H1 (cell line): ENCODE data around the gene FGF11. TPM values are rescaled to one million over a fixed set of nuclear protein-coding genes. Genes with fewer than 3 reads are reported as not detected.
A peak's percentile ranks its signal among the peaks of the same experiment; 100 is the strongest.

ENCODE experiments used
- CTCF ChIA-PET: fragments of 300-600 bp; sonication (Branson Sonifier 250); formaldehyde crosslinking; loops from one replicate; lab custom pipeline; 2021; ENCODE audit not compliant: partially characterized antibody; lab: Charles Lee
- POLR2A ChIA-PET: fragments of 300-600 bp; sonication (Branson Sonifier 250); formaldehyde crosslinking; loops from one replicate; lab custom pipeline; 2021; ENCODE audit warnings: inconsistent platforms; ENCODE audit not compliant: partially characterized antibody; lab: Charles Lee
- DNase-seq, 2 experiments: peaks; one replicate each; pipeline versions ENCODE4 v3.0.0 to v3.0.0-alpha.2; 2010 to 2022; ENCODE audit warnings: low spot score in 2 of 2, low read depth in 1 of 2, mixed read lengths in 1 of 2
- FAIRE-seq: peaks from 2 replicates; lab custom pipeline; 2011; peaks lifted over from hg19 to GRCh38; lab: Jason Lieb, UNC
- H2AFZ ChIP-seq: 2 replicates; pipeline ENCODE4 v1.8.1; 2012; ENCODE audit warnings: low read length, inconsistent platforms
- H2AK5ac ChIP-seq: 2 replicates; pipeline ENCODE4 v1.6.1; 2013; ENCODE audit warnings: low read depth, low read length
- H2BK120ac ChIP-seq: replicated peaks from 2 replicates; pipeline ENCODE3; 2013; ENCODE audit warnings: low read depth, low read length, inconsistent platforms
- H2BK12ac ChIP-seq: 2 replicates; pipeline ENCODE4 v1.6.1; 2013; ENCODE audit warnings: low read depth, low read length
- H2BK15ac ChIP-seq: 2 replicates; pipeline ENCODE4 v1.6.1; 2013; ENCODE audit warnings: low read length
- H2BK20ac ChIP-seq: 2 replicates; pipeline ENCODE4 v1.6.1; 2013; ENCODE audit warnings: low read length
- H2BK5ac ChIP-seq: 2 replicates; pipeline ENCODE4 v1.6.1; 2013; ENCODE audit warnings: low read depth, low read length
- H3K14ac ChIP-seq: 2 replicates; pipeline ENCODE4 v1.6.1; 2013; ENCODE audit warnings: inconsistent platforms; ENCODE audit not compliant: insufficient read length
- H3K18ac ChIP-seq: 2 replicates; pipeline ENCODE4 v1.6.1; 2013; ENCODE audit warnings: low read length; ENCODE audit errors: extremely low read depth
- H3K23ac ChIP-seq: 2 replicates; pipeline ENCODE4 v1.6.1; 2013; ENCODE audit warnings: inconsistent platforms; ENCODE audit not compliant: insufficient read length
- H3K23me2 ChIP-seq: 2 replicates; pipeline ENCODE4 v1.6.1; 2013; ENCODE audit warnings: low read depth, low read length
- H3K27ac ChIP-seq: 2 replicates; pipeline ENCODE4 v1.6.1; 2011; ENCODE audit warnings: low read depth, low read length, inconsistent platforms
- H3K27me3 ChIP-seq, 4 experiments: replicated peaks in 1 of 4; 1 replicate in 1 of 4; 2 replicates in 3 of 4; pipeline versions ENCODE4 v1.6.1 to v1.8.1; 2011 to 2013; ENCODE audit warnings: low read length in 3 of 4, mild to moderate bottlenecking in 3 of 4, inconsistent platforms in 2 of 4, mixed read lengths in 2 of 4, moderate library complexity in 1 of 4; ENCODE audit not compliant: control insufficient read depth in 3 of 4, insufficient read depth in 3 of 4; ENCODE audit errors: extremely low read depth in 1 of 4
- H3K36me3 ChIP-seq, 4 experiments: 2 replicates each; pipeline versions ENCODE4 v1.6.1 to v1.8.1; 2011 to 2013; ENCODE audit warnings: mild to moderate bottlenecking in 4 of 4, low read length in 3 of 4, moderate library complexity in 2 of 4, control low read depth in 1 of 4, inconsistent platforms in 1 of 4; ENCODE audit not compliant: insufficient read depth in 4 of 4, control insufficient read depth in 2 of 4
- H3K4ac ChIP-seq: replicated peaks from 2 replicates; pipeline ENCODE3; 2013; ENCODE audit warnings: low read length, low read depth, mixed read lengths, inconsistent platforms; ENCODE audit not compliant: insufficient read length
- H3K4me1 ChIP-seq, 4 experiments: replicated peaks in 1 of 4; 1 replicate in 1 of 4; 2 replicates in 3 of 4; pipeline versions ENCODE4 v1.6.1 to v1.8.1; 2011 to 2013; ENCODE audit warnings: low read length in 3 of 4, inconsistent platforms in 2 of 4, mixed read lengths in 1 of 4; ENCODE audit not compliant: insufficient read depth in 4 of 4, control insufficient read depth in 3 of 4
- H3K4me2 ChIP-seq, 2 experiments: 2 replicates each; pipeline versions ENCODE4 v1.6.1 to v1.8.1; 2011 to 2013; ENCODE audit warnings: low read depth in 2 of 2, low read length in 2 of 2, control low read depth in 1 of 2, inconsistent platforms in 1 of 2, mild to moderate bottlenecking in 1 of 2; ENCODE audit not compliant: insufficient read depth in 1 of 2
- H3K4me3 ChIP-seq, 4 experiments: fragments of 200-600, 300-600 bp in 1 of 4; sonication (generic), shearing (Covaris generic), sonication (Bioruptor Twin) in 1 of 4; 2 replicates each; pipeline versions ENCODE4 v1.5.1 to v1.8.1; 2011 to 2016; ENCODE audit warnings: low read length in 4 of 4, low read depth in 3 of 4, control low read depth in 2 of 4, inconsistent platforms in 2 of 4, mild to moderate bottlenecking in 2 of 4, mixed read lengths in 1 of 4, moderate library complexity in 1 of 4; ENCODE audit not compliant: insufficient read depth in 2 of 4; ENCODE audit errors: extremely low read depth in 1 of 4
- H3K56ac ChIP-seq: replicated peaks from 2 replicates; pipeline ENCODE3; 2013; ENCODE audit warnings: low read depth, mild to moderate bottlenecking, mixed read lengths, low read length, inconsistent platforms; ENCODE audit not compliant: insufficient read length
- H3K79me1 ChIP-seq: 2 replicates; pipeline ENCODE4 v1.6.1; 2013; ENCODE audit warnings: low read depth, low read length, control low read depth
- H3K79me2 ChIP-seq, 2 experiments: 2 replicates each; pipeline versions ENCODE4 v1.6.1 to v1.8.1; 2012 to 2013; ENCODE audit warnings: low read length in 2 of 2, mild to moderate bottlenecking in 2 of 2, inconsistent platforms in 1 of 2; ENCODE audit not compliant: insufficient read depth in 2 of 2, control insufficient read depth in 1 of 2
- H3K9ac ChIP-seq, 4 experiments: replicated peaks in 1 of 4; 1 replicate in 1 of 4; 2 replicates in 3 of 4; pipeline versions ENCODE4 v1.6.1 to v1.8.1; 2011 to 2013; ENCODE audit warnings: low read depth in 3 of 4, low read length in 3 of 4, control low read depth in 2 of 4, mild to moderate bottlenecking in 2 of 4, moderate library complexity in 2 of 4, inconsistent platforms in 1 of 4; ENCODE audit errors: extremely low read depth in 1 of 4
- H3K9me3 ChIP-seq, 2 experiments: 2 replicates each; pipeline versions ENCODE4 v1.6.1 to v1.8.1; 2012 to 2013; ENCODE audit warnings: mild to moderate bottlenecking in 2 of 2, moderate library complexity in 2 of 2, control low read depth in 1 of 2, inconsistent platforms in 1 of 2, low read depth in 1 of 2, low read length in 1 of 2, mixed read lengths in 1 of 2; ENCODE audit not compliant: insufficient read depth in 2 of 2
- H4K20me1 ChIP-seq, 2 experiments: replicated peaks in 1 of 2; 2 replicates each; pipeline versions ENCODE3 to v1.8.1; 2011 to 2013; ENCODE audit warnings: inconsistent platforms in 2 of 2, low read length in 2 of 2, mild to moderate bottlenecking in 1 of 2; ENCODE audit not compliant: insufficient read depth in 2 of 2, control insufficient read depth in 1 of 2
- H4K5ac ChIP-seq: 2 replicates; pipeline ENCODE4 v1.6.1; 2013; ENCODE audit warnings: low read length, low read depth, mixed read lengths, inconsistent platforms; ENCODE audit not compliant: insufficient read length
- H4K8ac ChIP-seq: 2 replicates; pipeline ENCODE4 v1.8.0; 2013; ENCODE audit warnings: mild to moderate bottlenecking, moderate library complexity, low read length, inconsistent platforms; ENCODE audit not compliant: insufficient read depth; ENCODE audit errors: extremely low read depth
- H4K91ac ChIP-seq: replicated peaks from 2 replicates; pipeline ENCODE3; 2013; ENCODE audit warnings: low read length, mixed read lengths, inconsistent platforms; ENCODE audit not compliant: insufficient read length
- KDM4A ChIP-seq: IDR thresholded peaks from one replicate; pipeline ENCODE4 v1.7.1; 2012; ENCODE audit warnings: low read depth, mild to moderate bottlenecking, moderate library complexity, low read length, inconsistent platforms; ENCODE audit not compliant: severe bottlenecking
- SUZ12 ChIP-seq: fragments of 200-600 bp; sonication (generic); IDR thresholded peaks from 2 replicates; pipeline ENCODE4 v1.6.1; 2012; ENCODE audit warnings: mild to moderate bottlenecking, inconsistent platforms, low read length, moderate library complexity, mixed read lengths
- TAF1 ChIP-seq: IDR thresholded peaks from 2 replicates; pipeline ENCODE4 v1.6.1; 2011; ENCODE audit warnings: mild to moderate bottlenecking, low read depth, low read length
- TBP ChIP-seq: IDR thresholded peaks from 2 replicates; pipeline ENCODE4 v1.6.1; 2011; ENCODE audit warnings: low read depth, low read length, improper control_type of control experiment
- TCF12 ChIP-seq: IDR thresholded peaks from 2 replicates; pipeline ENCODE4 v1.6.1; 2011; ENCODE audit warnings: low read depth, mild to moderate bottlenecking, low read length
- whole genome bisulfite sequencing, 2 experiments: shearing (Covaris generic) in 1 of 2; methylation state at CpG; one replicate each; pipeline versions ENCODE4 v1.1.6 to v1.1.7; 2013 to 2015; ENCODE audit warnings: low lambda C conversion rate in 2 of 2, mixed read lengths in 2 of 2, inconsistent platforms in 1 of 2, low coverage in 1 of 2, missing lambda C conversion rate in 1 of 2; ENCODE audit not compliant: insufficient replicate concordance in 2 of 2, insufficient coverage in 1 of 2, insufficient read length in 1 of 2; ENCODE audit errors: extremely low coverage in 1 of 2, missing lambda C conversion rate in 1 of 2; 5-methylcytosine and 5-hydroxymethylcytosine counted together
- polyA plus RNA-seq, 7 experiments: library from polyadenylated mRNA; depleted of rRNA in 3 of 7; stranded (reverse) in 5 of 7; unstranded in 2 of 7; fragments of >200 nt in 5 of 7; fragments of 200-250 nt in 2 of 7; gene quantifications; 1 replicate in 5 of 7; 2 replicates in 1 of 7; 4 replicates in 1 of 7; pipeline versions ENCODE4 v1.2.1 to v1.2.3, GENCODE V29; 2011 to 2013; ENCODE audit warnings: missing spikeins in 2 of 7, mixed read lengths in 2 of 7
- total RNA-seq: library from RNA; stranded (reverse); fragmentation: NEBNext Ultra II Directional; extraction: Animal tissue kit (Norgen Biotek cat#: 25700); gene quantifications from 2 replicates; pipeline ENCODE4 v1.2.1, GENCODE V29; 2021

Gene FGF11
- total and polyA plus RNA-seq, 2 of the 8 experiments (the other 6 are each of a cell fraction or from before 2014, with no cell fraction given): 11.8 to 26.1 TPM

GRCh38 chr17:7445619-7445968 lies 6.3 kb downstream of the FGF11 start:
- Histone ChIP-seq H3K18ac (peak overlapping the region; percentile 99), H4K20me1 (no peaks in the 10 kb centered on the region), H3K27me3 (peaks cover 0 to 8% (median 6%) of the 10 kb centered on the region in 4 experiments; a peak in 6 of 7 replicates), H2BK5ac (peak overlapping the region; percentile 90; the same call in 1 of the 2 replicates), H2BK20ac (peak overlapping the region; percentile 48; the same call in 1 of the 2 replicates), H2BK120ac (no peak overlapping the region), H3K23ac (no peak overlapping the region), H3K79me1 (no peaks in the 10 kb centered on the region), H3K56ac (peak overlapping the region; percentile 64), H3K4me3 (peak overlapping the region; percentile 39 to 73 (median 66)), H3K36me3 (no peaks in the 10 kb centered on the region; a peak in 1 of 8 replicates), H3K4me2 (peak overlapping the region; percentile 71 to 77), H2BK15ac (0 out of 2 replicates have a peak overlapping the region, but pooled peaks have one; percentile 72), H3K4me1 (peaks cover 3 to 17% (median 13%) of the 10 kb centered on the region in 4 experiments), H2AK5ac (no peak overlapping the region), H3K4ac (no peak overlapping the region), H3K27ac (peak overlapping the region; percentile 47; the same call in 1 of the 2 replicates), H3K79me2 (no peaks in the 10 kb centered on the region), H3K9ac (peak overlapping the region in 3 of 4 experiments; percentile 9 to 72 (median 29); a peak in 3 of 7 replicates), H4K91ac (peak overlapping the region; percentile 97), H4K8ac (no peak overlapping the region), H4K5ac (peak overlapping the region; percentile 96), H3K9me3 (no peaks in the 10 kb centered on the region), H3K23me2 (peaks cover 10% of the 10 kb centered on the region; the same call in 1 of the 2 replicates), H2BK12ac (peak overlapping the region; percentile 84; the same call in 1 of the 2 replicates), H3K14ac (no peak overlapping the region), H2AFZ (no peak overlapping the region; the same call in 1 of the 2 replicates)
- WGBS, 2 experiments: 5% methylated on average over 12 of the region's 16 CpGs; no CpG with 5 or more reads in 1 of the 2 experiments
- POLR2A ChIA-PET: interaction anchor here (0.7 to 15.5 kb wide), 8 partner anchors 9 to 116 kb away, joined by 3 to 339 read pairs (median 8); partner anchors contain the start of genes NEURL4, POLR2A, SLC35G6 and TMEM102
- FAIRE-seq (peak; percentile 60), DNase-seq (peak in 1 of 2 experiments; percentile 80)
- CTCF ChIA-PET: interaction anchor here (0.6 to 5.4 kb wide), 14 partner anchors 8 to 138 kb away, joined by 3 to 26 read pairs (median 3); partner anchors contain the start of genes TMEM102 and TMEM95
- TF ChIP-seq TCF12: no peak
- peak; percentile 17 for TF ChIP-seq KDM4A
- TF ChIP-seq TBP: 0 out of 2 replicates have a peak, but pooled peaks have one; percentile 12
- TF ChIP-seq TAF1: peak; percentile 28; the same call in 1 of the 2 replicates
- TF ChIP-seq SUZ12: no peak
